Measurements from ENCODE around the gene SCLY. TPM values are rescaled to one million over a fixed set of nuclear protein-coding genes. Genes with fewer than 3 reads are reported as not detected.

SCLY gene
- total and polyA plus RNA-seq, 2 of the 8 experiments (the other 6 are each of a cell fraction or from before 2014, with no cell fraction given), result 79.0 to 79.5 TPM

DNA sequence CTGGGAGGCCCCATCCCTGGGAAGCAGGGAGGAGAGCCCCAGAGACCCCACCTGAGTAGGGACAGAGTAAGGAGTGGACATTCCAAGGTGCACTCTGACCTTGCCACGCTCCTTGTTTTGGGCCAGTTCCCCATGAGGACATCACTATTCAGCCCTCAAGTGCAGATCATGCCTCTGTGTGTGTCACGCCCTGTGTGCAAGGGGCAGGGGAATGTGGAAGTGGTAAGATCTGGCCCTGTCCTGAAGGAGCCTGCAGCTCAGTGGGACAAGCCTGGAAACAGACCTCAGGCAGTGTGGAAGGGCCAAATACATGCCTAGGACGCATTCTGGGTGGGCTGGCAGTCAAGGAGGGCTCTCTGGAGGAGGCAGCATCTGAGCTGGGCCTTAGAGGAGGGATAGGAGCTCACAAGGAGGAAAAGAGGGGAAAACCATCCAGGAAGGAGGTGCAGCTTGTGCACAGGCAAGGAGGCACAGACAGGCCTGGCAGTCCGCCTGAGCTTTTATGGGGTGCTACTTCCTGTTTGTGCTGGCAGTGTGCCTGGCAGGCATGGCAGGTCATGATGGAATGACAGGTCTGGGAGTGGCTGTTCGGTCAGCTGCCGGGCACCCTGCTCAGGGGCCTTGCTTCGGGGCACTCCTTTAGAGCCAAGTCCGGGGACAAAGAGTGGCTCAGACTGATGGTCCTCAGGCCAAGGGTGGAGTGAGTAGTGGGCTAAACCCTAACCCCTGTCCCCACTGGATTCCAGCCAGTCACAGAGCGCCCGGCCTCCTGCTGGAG is 80.9 kb downstream of the SCLY start:
- WGBS, 2 experiments (ENCODE audit: extremely low coverage in 1 of 2, insufficient coverage in 1 of 2, insufficient read length in 1 of 2, insufficient replicate concordance in 2 of 2, low coverage in 1 of 2, low lambda C conversion rate in 2 of 2, missing lambda C conversion rate in 1 of 2), result 88% methylated on average over 10 of the region's 10 CpGs; no CpG with 5 or more reads in 1 of the 2 experiments
- TF ChIP-seq FOSL1 (IDR thresholded peaks at IDR 0.05; ENCODE audit: insufficient read depth, low read depth, low read length) (no peak), ASH2L (IDR thresholded peaks at IDR 0.05; ENCODE audit: low read length) (no peak), EGR1 (IDR thresholded peaks at IDR 0.05; ENCODE audit: borderline replicate concordance, low read depth, low read length) (no peak), EP300 (IDR thresholded peaks at IDR 0.05; ENCODE audit: borderline replicate concordance in 1 of 2, low read depth in 2 of 2, low read length in 2 of 2) (no peak), NRF1 (IDR thresholded peaks at IDR 0.05; ENCODE audit: low read depth, low read length) (no peak), TAF7 (optimal IDR thresholded peaks at IDR 0.05; ENCODE audit: borderline replicate concordance, low read depth, low read length) (no peak)

More for the DNA sequence above, 80.9 kb downstream of the SCLY start:
- Histone ChIP-seq H2BK15ac (ENCODE audit: low read length) (no peak overlapping the region; the same call in 1 of the 2 replicates), H3K18ac (ENCODE audit: extremely low read depth, low read length) (no peak overlapping the region), H3K56ac (replicated peaks; ENCODE audit: insufficient read length, low read depth, low read length) (no peak overlapping the region), H3K14ac (ENCODE audit: insufficient read length) (no peak overlapping the region), H2BK20ac (ENCODE audit: low read length) (no peak overlapping the region), H3K36me3 (ENCODE audit: control insufficient read depth in 2 of 4, insufficient read depth in 4 of 4, low read length in 3 of 4) (no peaks in the 10 kb centered on the region; a peak in 1 of 8 replicates), H3K23me2 (ENCODE audit: low read depth, low read length) (no peaks in the 10 kb centered on the region), H3K4me2 (ENCODE audit: insufficient read depth in 1 of 2, low read depth in 2 of 2, low read length in 2 of 2) (no peak overlapping the region), H3K79me1 (ENCODE audit: low read depth, low read length) (no peaks in the 10 kb centered on the region), H3K23ac (ENCODE audit: insufficient read length) (no peak overlapping the region), H3K27me3 (replicated peaks in 1 of 4; ENCODE audit: control insufficient read depth in 3 of 4, extremely low read depth in 1 of 4, insufficient read depth in 3 of 4, low read length in 3 of 4) (no peaks in the 10 kb centered on the region), H2BK12ac (ENCODE audit: low read depth, low read length) (no peak overlapping the region; the same call in 1 of the 2 replicates), H3K4ac (replicated peaks; ENCODE audit: insufficient read length, low read depth, low read length) (no peak overlapping the region), H3K9me3 (ENCODE audit: insufficient read depth in 2 of 2, low read depth in 1 of 2, low read length in 1 of 2) (no peaks in the 10 kb centered on the region), H3K4me1 (replicated peaks in 1 of 4; ENCODE audit: control insufficient read depth in 3 of 4, insufficient read depth in 4 of 4, low read length in 3 of 4) (no peaks in the 10 kb centered on the region), H3K9ac (replicated peaks in 1 of 4; ENCODE audit: extremely low read depth in 1 of 4, low read depth in 3 of 4, low read length in 3 of 4) (no peak overlapping the region), H3K27ac (ENCODE audit: low read depth, low read length) (no peak overlapping the region), H3K79me2 (ENCODE audit: control insufficient read depth in 1 of 2, insufficient read depth in 2 of 2, low read length in 2 of 2) (no peaks in the 10 kb centered on the region), H2BK120ac (replicated peaks; ENCODE audit: low read depth, low read length) (no peak overlapping the region), H2AK5ac (ENCODE audit: low read depth, low read length) (no peak overlapping the region), H4K91ac (replicated peaks; ENCODE audit: insufficient read length, low read length) (no peak overlapping the region), H4K5ac (ENCODE audit: insufficient read length, low read depth, low read length) (no peak overlapping the region), H2AFZ (ENCODE audit: low read length) (no peak overlapping the region), H4K8ac (ENCODE audit: extremely low read depth, insufficient read depth, low read length) (no peak overlapping the region; the same call in 1 of the 2 replicates), H2BK5ac (ENCODE audit: low read depth, low read length) (no peak overlapping the region), H4K20me1 (replicated peaks in 1 of 2; ENCODE audit: control insufficient read depth in 1 of 2, insufficient read depth in 2 of 2, low read length in 2 of 2) (no peaks in the 10 kb centered on the region), H3K4me3 (ENCODE audit: extremely low read depth in 1 of 4, insufficient read depth in 2 of 4, low read depth in 3 of 4, low read length in 4 of 4) (no peak overlapping the region)
- POLR2A ChIA-PET (ENCODE audit: partially characterized antibody), result interaction anchor here (0.6 to 0.9 kb wide), 2 partner anchors 10 to 12 kb away, joined by 3 read pairs; no protein-coding TSS in a partner anchor
- CTCF ChIA-PET (ENCODE audit: partially characterized antibody), result interaction anchor here (0.6 to 7.1 kb wide), 12 partner anchors 12 to 306 kb away, joined by 3 to 72 read pairs (median 3); partner anchors contain the start of gene ERFE
- DNase-seq (ENCODE audit: low read depth in 1 of 2, low spot score in 2 of 2) (no peak), FAIRE-seq (no peak)
